GM23338 (cell line): Measurements from ENCODE around the gene SEC16A. TPM values are rescaled to one million over a fixed set of nuclear protein-coding genes. Genes with fewer than 3 reads are reported as not detected.

Experiments used
- ATAC-seq: fragments of 200-7000 bp; cut with Tn5 transposase; 3 replicates; pipeline ENCODE4 v1.9.1; 2020
- DNase-seq: peaks from one replicate; pipeline ENCODE4 v3.0.0-alpha.2; 2015; ENCODE audit warnings: low spot score
- H2AFZ ChIP-seq: fragments of 200-600 bp; sonication (generic); 2 replicates; pipeline ENCODE4 v1.8.0; 2016; ENCODE audit warnings: antibody characterized with exemption, mild to moderate bottlenecking, moderate library complexity
- H3F3A ChIP-seq: fragments of 200-600 bp; sonication (generic); replicated peaks from 2 replicates; pipeline ENCODE4 v1.8.0; 2017; ENCODE audit warnings: antibody characterized with exemption, mixed run types, low read depth
- H3K27ac ChIP-seq: fragments of 200-600 bp; sonication (generic); 2 replicates; pipeline ENCODE4 v1.6.1; 2016; ENCODE audit warnings: low read depth
- H3K27me3 ChIP-seq: fragments of 200-600 bp; sonication (generic); 2 replicates; pipeline ENCODE4 v1.8.0; 2016; ENCODE audit warnings: mild to moderate bottlenecking, mixed run types, moderate library complexity; ENCODE audit not compliant: insufficient read depth
- H3K36me3 ChIP-seq: fragments of 200-600 bp; sonication (generic); 2 replicates; pipeline ENCODE4 v1.8.0; 2016; ENCODE audit warnings: mild to moderate bottlenecking; ENCODE audit not compliant: insufficient read depth
- H3K4me1 ChIP-seq: fragments of 200-600 bp; sonication (generic); 2 replicates; pipeline ENCODE4 v1.8.0; 2016; ENCODE audit warnings: mild to moderate bottlenecking, moderate library complexity; ENCODE audit not compliant: insufficient read depth
- H3K4me2 ChIP-seq: fragments of 200-600 bp; sonication (generic); 2 replicates; pipeline ENCODE4 v1.7.1; 2017; ENCODE audit warnings: mixed run types
- H3K4me3 ChIP-seq: fragments of 200-600 bp; sonication (generic); 2 replicates; pipeline ENCODE4 v1.6.1; 2016; ENCODE audit warnings: mixed run types
- H3K79me2 ChIP-seq: fragments of 200-600 bp; sonication (generic); replicated peaks from 2 replicates; pipeline ENCODE4 v1.8.0; 2017; ENCODE audit warnings: mild to moderate bottlenecking; ENCODE audit not compliant: insufficient read depth
- H3K9me2 ChIP-seq: fragments of 200-600 bp; sonication (generic); 2 replicates; pipeline ENCODE4 v1.8.0; 2017; ENCODE audit not compliant: insufficient read depth
- H4K20me1 ChIP-seq: fragments of 200-600 bp; sonication (generic); replicated peaks from 2 replicates; pipeline ENCODE4 v1.8.0; 2017; ENCODE audit warnings: mild to moderate bottlenecking; ENCODE audit not compliant: insufficient read depth
- H3K27ac Mint-ChIP-seq: 2 replicates; pipeline ENCODE4 v1.8.0; 2020; ENCODE audit warnings: inconsistent platforms, mild to moderate bottlenecking, moderate library complexity, mixed read lengths
- H3K27me3 Mint-ChIP-seq: 3 replicates; pipeline ENCODE4 v1.8.0; 2022; ENCODE audit warnings: low read depth, mild to moderate bottlenecking, moderate library complexity, mixed read lengths, inconsistent platforms; ENCODE audit not compliant: insufficient read depth, poor library complexity
- H3K36me3 Mint-ChIP-seq: 3 replicates; pipeline ENCODE4 v1.8.0; 2021; ENCODE audit warnings: low read depth, mild to moderate bottlenecking, inconsistent platforms, moderate library complexity, mixed read lengths
- H3K4me1 Mint-ChIP-seq: 3 replicates; pipeline ENCODE4 v1.8.0; 2020; ENCODE audit warnings: mild to moderate bottlenecking, inconsistent platforms, mixed read lengths
- H3K4me3 Mint-ChIP-seq: 3 replicates; pipeline ENCODE4 v1.8.0; 2021; ENCODE audit warnings: moderate library complexity, mild to moderate bottlenecking, inconsistent platforms, mixed read lengths
- H3K9me3 Mint-ChIP-seq: 3 replicates; pipeline ENCODE4 v1.8.0; 2020; ENCODE audit warnings: moderate library complexity, mild to moderate bottlenecking, inconsistent platforms, mixed read lengths
- CREB1 ChIP-seq: fragments of 250-450 bp; sonication (Bioruptor Pico); IDR thresholded peaks from 2 replicates; pipeline ENCODE4 v1.5.0; 2020; ENCODE audit warnings: low read depth, mild to moderate bottlenecking, moderate library complexity
- CTCF ChIP-seq, 2 experiments: fragments of 200-600 bp in 1 of 2; sonication (generic) in 1 of 2; conservative IDR thresholded peaks; 2 replicates each; pipeline versions ENCODE4 v1.5.1 to v1.6.1; 2016 to 2017; ENCODE audit warnings: antibody characterized with exemption in 2 of 2, low read depth in 2 of 2, mild to moderate bottlenecking in 2 of 2, moderate library complexity in 1 of 2
- ETS1 ChIP-seq: IDR thresholded peaks from 2 replicates; pipeline ENCODE4 v1.6.1; 2016; ENCODE audit warnings: antibody characterized with exemption
- EZH2 ChIP-seq: fragments of 200-600 bp; sonication (generic); IDR thresholded peaks from one replicate; pipeline ENCODE4 v1.8.0; 2017; ENCODE audit warnings: antibody characterized with exemption, mild to moderate bottlenecking, low read depth; ENCODE audit not compliant: unreplicated experiment
- EZH2phosphoT487 ChIP-seq: fragments of 200-600 bp; sonication (generic); IDR thresholded peaks from one replicate; pipeline ENCODE4 v1.8.1; 2018; ENCODE audit warnings: antibody characterized with exemption; ENCODE audit not compliant: unreplicated experiment
- JUNB ChIP-seq: IDR thresholded peaks from one replicate; pipeline ENCODE4 v1.6.1; 2016; ENCODE audit warnings: antibody characterized with exemption; ENCODE audit not compliant: unreplicated experiment
- NANOG ChIP-seq: IDR thresholded peaks from 2 replicates; pipeline ENCODE4 v1.6.1; 2016; ENCODE audit warnings: antibody characterized with exemption, borderline replicate concordance
- POLR2AphosphoS5 ChIP-seq: IDR thresholded peaks from 2 replicates; pipeline ENCODE4 v1.6.1; 2016; ENCODE audit warnings: antibody characterized with exemption, low read depth
- REST ChIP-seq: IDR thresholded peaks from one replicate; pipeline ENCODE4 v1.6.1; 2018; ENCODE audit warnings: antibody characterized with exemption; ENCODE audit not compliant: unreplicated experiment
- STAT1 ChIP-seq: IDR thresholded peaks from one replicate; pipeline ENCODE4 v1.6.1; 2016; ENCODE audit warnings: antibody characterized with exemption; ENCODE audit not compliant: unreplicated experiment
- ZNF114 ChIP-seq: fragments of 250-450 bp; sonication (Bioruptor Pico); IDR thresholded peaks from 2 replicates; pipeline ENCODE4 v1.5.0; 2020; ENCODE audit warnings: mild to moderate bottlenecking, moderate library complexity
- ZNF331 ChIP-seq: fragments of 250-450 bp; sonication (Bioruptor Pico); IDR thresholded peaks from 2 replicates; pipeline ENCODE4 v1.5.0; 2020; ENCODE audit warnings: low read depth, mild to moderate bottlenecking, moderate library complexity
- ZNF462 ChIP-seq: fragments of 250-450 bp; sonication (Bioruptor Pico); IDR thresholded peaks from 2 replicates; pipeline ENCODE4 v1.5.0; 2020; ENCODE audit warnings: mild to moderate bottlenecking, moderate library complexity
- polyA plus RNA-seq: library from polyadenylated mRNA; unstranded; fragments of >200 nt; fragmentation: Nextera tagmentation; extraction: Ambion mirVana; gene quantifications from 2 replicates; pipeline ENCODE4 v1.2.1, GENCODE V29; 2016
- total RNA-seq: library from RNA; depleted of rRNA; stranded (reverse); fragments of >200 nt; shearing (Covaris generic); gene quantifications from 2 replicates; pipeline ENCODE4 v1.2.3, GENCODE V29; 2014

SEC16A gene
- total and polyA plus RNA-seq, 2 experiments from 2014 or later, result 34.0 to 59.2 TPM

GRCh38 chr9:136391737-136392537 lies 90.9 kb downstream of the SEC16A start:
- Histone ChIP-seq H3K27me3 (no peaks in the 10 kb centered on the region), H2AFZ (no peak overlapping the region), H3K4me1 (no peaks in the 10 kb centered on the region), H3F3A (0 out of 2 replicates have a peak, but pooled peaks cover 4% of the 10 kb centered on the region), H3K4me3 (no peak overlapping the region), H3K79me2 (peaks cover 10% of the 10 kb centered on the region; the same call in 1 of the 2 replicates), H3K36me3 (peaks cover 25% of the 10 kb centered on the region), H3K4me2 (no peak overlapping the region), H3K27ac (no peak overlapping the region), H3K9me2 (no peaks in the 10 kb centered on the region), H4K20me1 (peaks cover 16% of the 10 kb centered on the region)
- no peak for ATAC-seq
- no peak overlapping the region for H3K4me3 Mint-ChIP-seq
- H3K36me3 Mint-ChIP-seq, result peaks cover 74% of the 10 kb centered on the region
- no peak for DNase-seq
- no peak for TF ChIP-seq EZH2
- no peak for TF ChIP-seq JUNB
- no peak for TF ChIP-seq ETS1
- TF ChIP-seq ZNF462 (CRISPR knock-in tag), result no peak
- TF ChIP-seq ZNF114 (CRISPR knock-in tag), result no peak
- TF ChIP-seq ZNF331 (CRISPR knock-in tag), result no peak
- no peak for TF ChIP-seq POLR2AphosphoS5
- no peak for TF ChIP-seq CTCF (conservative IDR thresholded peaks at IDR 0.05; ENCODE audit: low read depth in 2 of 2)
- no peak for TF ChIP-seq EZH2phosphoT487
- no peak for TF ChIP-seq CREB1 (CRISPR knock-in tag)
- TF ChIP-seq STAT1, result no peak
- no peak for TF ChIP-seq NANOG
- no peak for TF ChIP-seq REST
- peaks cover 1% of the 10 kb centered on the region for H3K27me3 Mint-ChIP-seq
- no peak overlapping the region; the same call in 1 of the 2 replicates for H3K27ac Mint-ChIP-seq
- no peaks in the 10 kb centered on the region for H3K9me3 Mint-ChIP-seq
- H3K4me1 Mint-ChIP-seq, result no peaks in the 10 kb centered on the region
